ENCODE data around the gene INTS1.

INTS1 gene

GRCh38 chr7:1488016-1488415 lies 16.2 kb downstream of the INTS1 start:
- H3K36me3 ChIP-seq (replicated peaks) = peaks cover 57% of the 10 kb centered on the region
- no peaks in the 10 kb centered on the region for H3K9me3 ChIP-seq
- DNase-seq (ENCODE audit: low spot score in 2 of 2) = no peak
- H3K27me3 ChIP-seq (ENCODE audit: low read depth) = no peaks in the 10 kb centered on the region
- H3K4me3 ChIP-seq = no peak overlapping the region
- no peaks in the 10 kb centered on the region for H3K4me1 ChIP-seq
- in situ Hi-C loops (cut with MboI; ENCODE audit: low sequenced_read_pairs) = no loop called here

- H3K4me3 ChIP-seq = no peak overlapping the region
- no peaks in the 10 kb centered on the region for H3K4me1 ChIP-seq
- peaks cover 60% of the 10 kb centered on the region for H3K36me3 ChIP-seq (replicated peaks)
- no peaks in the 10 kb centered on the region for H3K27me3 ChIP-seq (ENCODE audit: low read depth)
- no peak for DNase-seq (ENCODE audit: low spot score in 2 of 2)
- H3K9me3 ChIP-seq = no peaks in the 10 kb centered on the region
- in situ Hi-C loops (cut with MboI; ENCODE audit: low sequenced_read_pairs) = no loop called here
These were observed 16.7 kb downstream of the INTS1 start for GRCh38 chr7:1487466-1487865.

GRCh38 chr7:1486571-1486970 lies 17.6 kb downstream of the INTS1 start:
- Histone ChIP-seq H3K4me1 (no peaks in the 10 kb centered on the region), H3K9me3 (no peaks in the 10 kb centered on the region), H3K27me3 (ENCODE audit: low read depth) (no peaks in the 10 kb centered on the region), H3K36me3 (replicated peaks) (peaks cover 58% of the 10 kb centered on the region), H3K4me3 (no peak overlapping the region)
- in situ Hi-C loops (cut with MboI; ENCODE audit: low sequenced_read_pairs) = no loop called here
- no peak for DNase-seq (ENCODE audit: low spot score in 2 of 2)

- Histone ChIP-seq H3K27me3 (ENCODE audit: low read depth) (no peaks in the 10 kb centered on the region), H3K4me3 (no peak overlapping the region), H3K9me3 (no peaks in the 10 kb centered on the region), H3K36me3 (replicated peaks) (peaks cover 51% of the 10 kb centered on the region), H3K4me1 (no peaks in the 10 kb centered on the region)
- in situ Hi-C loops (cut with MboI; ENCODE audit: low sequenced_read_pairs) = no loop called here
- no peak for DNase-seq (ENCODE audit: low spot score in 2 of 2)
These were observed 19.0 kb downstream of the INTS1 start for GRCh38 chr7:1485156-1485555.

- H3K36me3 ChIP-seq (replicated peaks) = peaks cover 54% of the 10 kb centered on the region
- in situ Hi-C loops (cut with MboI; ENCODE audit: low sequenced_read_pairs) = no loop called here
These were observed 19.6 kb downstream of the INTS1 start for GRCh38 chr7:1484569-1484968.

GRCh38 chr7:1483536-1484505 lies 20.4 kb downstream of the INTS1 start:
- no peak overlapping the region for H3K4me3 ChIP-seq
- H3K36me3 ChIP-seq (replicated peaks) = peaks cover 53% of the 10 kb centered on the region
- DNase-seq (ENCODE audit: low spot score in 2 of 2) = no peak
- no peaks in the 10 kb centered on the region for H3K9me3 ChIP-seq
- in situ Hi-C loops (cut with MboI; ENCODE audit: low sequenced_read_pairs) = no loop called here
- H3K4me1 ChIP-seq = no peaks in the 10 kb centered on the region
- H3K27me3 ChIP-seq (ENCODE audit: low read depth) = no peaks in the 10 kb centered on the region

More at GRCh38 chr7:1484569-1484968, 19.6 kb downstream of the INTS1 start:
- Histone ChIP-seq H3K4me1 (no peaks in the 10 kb centered on the region), H3K4me3 (no peak overlapping the region), H3K9me3 (no peaks in the 10 kb centered on the region), H3K27me3 (ENCODE audit: low read depth) (no peaks in the 10 kb centered on the region)
- no peak for DNase-seq (ENCODE audit: low spot score in 2 of 2)

- no peaks in the 10 kb centered on the region for H3K4me1 ChIP-seq
- H3K9me3 ChIP-seq = no peaks in the 10 kb centered on the region
- H3K4me3 ChIP-seq = no peak overlapping the region
- no peaks in the 10 kb centered on the region for H3K27me3 ChIP-seq (ENCODE audit: low read depth)
- DNase-seq (ENCODE audit: low spot score in 2 of 2) = no peak
- in situ Hi-C loops (cut with MboI; ENCODE audit: low sequenced_read_pairs) = no loop called here
- peaks cover 53% of the 10 kb centered on the region for H3K36me3 ChIP-seq (replicated peaks)
These were observed 21.1 kb downstream of the INTS1 start for GRCh38 chr7:1483079-1483478.

- H3K36me3 ChIP-seq (replicated peaks) = peaks cover 62% of the 10 kb centered on the region
- no peaks in the 10 kb centered on the region for H3K4me1 ChIP-seq
- no peaks in the 10 kb centered on the region for H3K9me3 ChIP-seq
- DNase-seq (ENCODE audit: low spot score in 2 of 2) = no peak
- H3K4me3 ChIP-seq = no peak overlapping the region
- no peaks in the 10 kb centered on the region for H3K27me3 ChIP-seq (ENCODE audit: low read depth)
- in situ Hi-C loops (cut with MboI; ENCODE audit: low sequenced_read_pairs) = no loop called here
These were observed 22.9 kb downstream of the INTS1 start for GRCh38 chr7:1481300-1481699.

GRCh38 chr7:1480670-1481069 lies 23.5 kb downstream of the INTS1 start:
- Histone ChIP-seq H3K4me1 (no peaks in the 10 kb centered on the region), H3K4me3 (no peak overlapping the region), H3K27me3 (ENCODE audit: low read depth) (no peaks in the 10 kb centered on the region), H3K36me3 (replicated peaks) (peaks cover 59% of the 10 kb centered on the region), H3K9me3 (no peaks in the 10 kb centered on the region)
- no peak for DNase-seq (ENCODE audit: low spot score in 2 of 2)
- in situ Hi-C loops (cut with MboI; ENCODE audit: low sequenced_read_pairs) = no loop called here

- H3K9me3 ChIP-seq = no peaks in the 10 kb centered on the region
- no peak for DNase-seq (ENCODE audit: low spot score in 2 of 2)
- peaks cover 55% of the 10 kb centered on the region for H3K36me3 ChIP-seq (replicated peaks)
- H3K4me3 ChIP-seq = no peak overlapping the region
- no peaks in the 10 kb centered on the region for H3K27me3 ChIP-seq (ENCODE audit: low read depth)
- no peaks in the 10 kb centered on the region for H3K4me1 ChIP-seq
- in situ Hi-C loops (cut with MboI; ENCODE audit: low sequenced_read_pairs) = no loop called here
These were observed 24.9 kb downstream of the INTS1 start for GRCh38 chr7:1479287-1479686.

- Histone ChIP-seq H3K36me3 (replicated peaks) (peaks cover 54% of the 10 kb centered on the region), H3K4me1 (no peaks in the 10 kb centered on the region), H3K9me3 (no peaks in the 10 kb centered on the region), H3K4me3 (no peak overlapping the region), H3K27me3 (ENCODE audit: low read depth) (no peaks in the 10 kb centered on the region)
- DNase-seq (ENCODE audit: low spot score in 2 of 2) = no peak
- in situ Hi-C loops (cut with MboI; ENCODE audit: low sequenced_read_pairs) = no loop called here
These were observed 25.7 kb downstream of the INTS1 start for GRCh38 chr7:1478480-1478879.

- no peaks in the 10 kb centered on the region for H3K4me1 ChIP-seq
- peaks cover 50% of the 10 kb centered on the region for H3K36me3 ChIP-seq (replicated peaks)
- no peak overlapping the region for H3K4me3 ChIP-seq
- in situ Hi-C loops (cut with MboI; ENCODE audit: low sequenced_read_pairs) = no loop called here
- no peak for DNase-seq (ENCODE audit: low spot score in 2 of 2)
- no peaks in the 10 kb centered on the region for H3K9me3 ChIP-seq
- no peaks in the 10 kb centered on the region for H3K27me3 ChIP-seq (ENCODE audit: low read depth)
These were observed 27.3 kb downstream of the INTS1 start for GRCh38 chr7:1476859-1477258.

GRCh38 chr7:1475991-1476390 lies 28.2 kb downstream of the INTS1 start:
- in situ Hi-C loops (cut with MboI; ENCODE audit: low sequenced_read_pairs) = no loop called here
- Histone ChIP-seq H3K4me3 (no peak overlapping the region), H3K4me1 (no peaks in the 10 kb centered on the region), H3K36me3 (replicated peaks) (peaks cover 48% of the 10 kb centered on the region), H3K27me3 (ENCODE audit: low read depth) (no peaks in the 10 kb centered on the region), H3K9me3 (no peaks in the 10 kb centered on the region)
- DNase-seq (ENCODE audit: low spot score in 2 of 2) = no peak

GRCh38 chr7:1475393-1475792 lies 28.8 kb downstream of the INTS1 start:
- Histone ChIP-seq H3K4me1 (no peaks in the 10 kb centered on the region), H3K36me3 (replicated peaks) (peaks cover 51% of the 10 kb centered on the region), H3K9me3 (no peaks in the 10 kb centered on the region)

More at GRCh38 chr7:1475393-1475792, 28.8 kb downstream of the INTS1 start:
- H3K27me3 ChIP-seq (ENCODE audit: low read depth) = no peaks in the 10 kb centered on the region
- in situ Hi-C loops (cut with MboI; ENCODE audit: low sequenced_read_pairs) = no loop called here
- DNase-seq (ENCODE audit: low spot score in 2 of 2) = no peak
- no peak overlapping the region for H3K4me3 ChIP-seq
